ENCODE data around the gene AMBN.

DNA sequence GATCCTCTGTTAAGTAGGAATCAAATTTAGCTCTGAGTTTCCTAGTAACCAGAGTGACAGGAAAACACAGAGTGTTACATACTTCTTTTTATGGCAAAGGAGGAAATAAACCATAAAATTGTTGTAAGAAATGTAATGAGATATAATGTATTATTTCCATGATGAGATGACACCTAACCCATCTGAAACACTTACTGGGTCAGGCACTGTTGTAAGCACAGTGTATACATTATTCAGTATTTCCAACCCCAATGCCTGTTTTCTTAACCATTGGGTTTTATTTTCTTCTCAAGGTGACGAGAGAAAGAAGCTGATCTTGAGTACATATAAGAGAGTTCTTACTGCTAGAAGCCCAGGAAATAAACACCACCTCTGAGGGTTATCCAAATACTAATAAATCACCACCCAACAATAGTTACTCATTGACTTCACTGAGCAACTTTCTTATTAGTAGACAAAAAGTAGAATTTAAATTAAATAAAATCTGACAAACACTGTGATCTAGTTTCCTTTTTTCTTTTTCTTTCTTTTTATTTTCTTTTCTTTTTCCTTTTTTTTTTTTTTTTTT lies 32.3 kb downstream of the AMBN start:
- TF ChIP-seq CTCF (IDR thresholded peaks at IDR 0.05) (no peak), POLR2AphosphoS5 (IDR thresholded peaks at IDR 0.05) (no peak)

Data from transverse colon (tissue), 4 donors.